ENCODE measurements around the gene DSCAML1.

The DSCAML1 gene

GRCh38 chr11:117489999-117490679 is 306.9 kb downstream of the DSCAML1 start:
- Mint-ChIP-seq H3K9me3 (no peaks in the 10 kb centered on the region), H3K27ac (no peak overlapping the region), H3K4me3 (no peak overlapping the region), H3K36me3 (no peaks in the 10 kb centered on the region), H3K4me1 (peaks cover 7% of the 10 kb centered on the region)
- DNase-seq (ENCODE audit: low spot score in 2 of 2), result no peak
- ATAC-seq, result no peak

- Mint-ChIP-seq H3K9me3 (no peaks in the 10 kb centered on the region), H3K27ac (no peak overlapping the region), H3K4me3 (no peak overlapping the region), H3K4me1 (peaks cover 7% of the 10 kb centered on the region), H3K36me3 (no peaks in the 10 kb centered on the region)
- DNase-seq (ENCODE audit: low spot score in 2 of 2) (no peak), ATAC-seq (no peak)
Observed at GRCh38 chr11:117488996-117489952, 307.7 kb downstream of the DSCAML1 start.

- no peak for ATAC-seq
- Mint-ChIP-seq H3K36me3 (no peaks in the 10 kb centered on the region), H3K4me3 (no peak overlapping the region), H3K9me3 (no peaks in the 10 kb centered on the region), H3K4me1 (peaks cover 7% of the 10 kb centered on the region), H3K27ac (no peak overlapping the region)
- no peak for DNase-seq (ENCODE audit: low spot score in 2 of 2)
Observed at GRCh38 chr11:117486059-117486458, 311.0 kb downstream of the DSCAML1 start.

- Mint-ChIP-seq H3K27ac (no peak overlapping the region), H3K4me3 (no peak overlapping the region), H3K9me3 (no peaks in the 10 kb centered on the region), H3K36me3 (no peaks in the 10 kb centered on the region), H3K4me1 (no peaks in the 10 kb centered on the region)
- ATAC-seq, result no peak
- DNase-seq (ENCODE audit: low spot score in 2 of 2), result no peak
Observed at GRCh38 chr11:117484156-117484555, 312.9 kb downstream of the DSCAML1 start.

- Mint-ChIP-seq H3K36me3 (no peaks in the 10 kb centered on the region), H3K4me3 (no peak overlapping the region), H3K27ac (no peak overlapping the region), H3K9me3 (no peaks in the 10 kb centered on the region), H3K4me1 (no peaks in the 10 kb centered on the region)
- ATAC-seq, result no peak
- DNase-seq (ENCODE audit: low spot score in 2 of 2), result no peak
Observed at GRCh38 chr11:117483372-117483771, 313.6 kb downstream of the DSCAML1 start.

GRCh38 chr11:117482881-117483280 is 314.1 kb downstream of the DSCAML1 start:
- no peak for ATAC-seq
- H3K9me3 Mint-ChIP-seq, result no peaks in the 10 kb centered on the region
- no peak overlapping the region for H3K4me3 Mint-ChIP-seq
- no peak for DNase-seq (ENCODE audit: low spot score in 2 of 2)
- H3K4me1 Mint-ChIP-seq, result no peaks in the 10 kb centered on the region
- H3K27ac Mint-ChIP-seq, result no peak overlapping the region
- H3K36me3 Mint-ChIP-seq, result no peaks in the 10 kb centered on the region

- no peak overlapping the region for H3K4me3 Mint-ChIP-seq
- no peak for DNase-seq (ENCODE audit: low spot score in 2 of 2)
- ATAC-seq, result no peak
- H3K27ac Mint-ChIP-seq, result no peak overlapping the region
- no peaks in the 10 kb centered on the region for H3K36me3 Mint-ChIP-seq
- no peaks in the 10 kb centered on the region for H3K4me1 Mint-ChIP-seq
- no peaks in the 10 kb centered on the region for H3K9me3 Mint-ChIP-seq
Observed at GRCh38 chr11:117481885-117482284, 315.1 kb downstream of the DSCAML1 start.

- Mint-ChIP-seq H3K36me3 (no peaks in the 10 kb centered on the region), H3K27ac (no peak overlapping the region), H3K9me3 (no peaks in the 10 kb centered on the region), H3K4me1 (no peaks in the 10 kb centered on the region), H3K4me3 (no peak overlapping the region)
- no peak for ATAC-seq
- DNase-seq (ENCODE audit: low spot score in 2 of 2), result no peak
Observed at GRCh38 chr11:117481036-117481435, 316.0 kb downstream of the DSCAML1 start.

- no peak overlapping the region for H3K27ac Mint-ChIP-seq
- no peak for DNase-seq (ENCODE audit: low spot score in 2 of 2)
- ATAC-seq, result no peak
- no peaks in the 10 kb centered on the region for H3K9me3 Mint-ChIP-seq
- H3K36me3 Mint-ChIP-seq, result no peaks in the 10 kb centered on the region
- no peak overlapping the region for H3K4me3 Mint-ChIP-seq
- H3K4me1 Mint-ChIP-seq, result no peaks in the 10 kb centered on the region
Observed at GRCh38 chr11:117480221-117480620, 316.8 kb downstream of the DSCAML1 start.

- ATAC-seq (peak; percentile 28), DNase-seq (ENCODE audit: low spot score in 2 of 2) (no peak)
Observed at GRCh38 chr11:117479372-117479771, 317.6 kb downstream of the DSCAML1 start.

GRCh38 chr11:117478926-117479325 is 318.1 kb downstream of the DSCAML1 start:
- no peak overlapping the region for H3K27ac Mint-ChIP-seq

More at GRCh38 chr11:117479372-117479771, 317.6 kb downstream of the DSCAML1 start:
- Mint-ChIP-seq H3K9me3 (no peaks in the 10 kb centered on the region), H3K36me3 (no peaks in the 10 kb centered on the region), H3K4me3 (no peak overlapping the region), H3K4me1 (no peaks in the 10 kb centered on the region), H3K27ac (no peak overlapping the region)

GRCh38 chr11:117478126-117478860 is 318.7 kb downstream of the DSCAML1 start:
- Mint-ChIP-seq H3K27ac (no peak overlapping the region), H3K36me3 (no peaks in the 10 kb centered on the region), H3K4me1 (no peaks in the 10 kb centered on the region), H3K9me3 (no peaks in the 10 kb centered on the region), H3K4me3 (no peak overlapping the region)
- ATAC-seq (no peak), DNase-seq (ENCODE audit: low spot score in 2 of 2) (no peak)

More at GRCh38 chr11:117478926-117479325, 318.1 kb downstream of the DSCAML1 start:
- Mint-ChIP-seq H3K4me1 (no peaks in the 10 kb centered on the region), H3K4me3 (no peak overlapping the region), H3K36me3 (no peaks in the 10 kb centered on the region), H3K9me3 (no peaks in the 10 kb centered on the region)
- ATAC-seq (no peak), DNase-seq (ENCODE audit: low spot score in 2 of 2) (no peak)

GRCh38 chr11:117477721-117478120 is 319.3 kb downstream of the DSCAML1 start:
- H3K4me3 Mint-ChIP-seq, result no peak overlapping the region
- no peak overlapping the region for H3K27ac Mint-ChIP-seq
- H3K4me1 Mint-ChIP-seq, result no peaks in the 10 kb centered on the region
- no peak for ATAC-seq
- H3K36me3 Mint-ChIP-seq, result no peaks in the 10 kb centered on the region
- no peak for DNase-seq (ENCODE audit: low spot score in 2 of 2)
- H3K9me3 Mint-ChIP-seq, result no peaks in the 10 kb centered on the region

GRCh38 chr11:117476531-117477142 is 320.4 kb downstream of the DSCAML1 start:
- no peaks in the 10 kb centered on the region for H3K9me3 Mint-ChIP-seq
- DNase-seq (ENCODE audit: low spot score in 2 of 2) (no peak), ATAC-seq (no peak)
- no peak overlapping the region for H3K4me3 Mint-ChIP-seq
- no peaks in the 10 kb centered on the region for H3K4me1 Mint-ChIP-seq
- H3K36me3 Mint-ChIP-seq, result no peaks in the 10 kb centered on the region
- H3K27ac Mint-ChIP-seq, result no peak overlapping the region
